PC-3 (cell line): ENCODE results near the gene ISCU.

Experiments used
- CTCF ChIP-seq: fragments of 300-600 bp; sonication (generic); conservative IDR thresholded peaks from 2 replicates; pipeline ENCODE4 v1.5.1; 2017; ENCODE audit warnings: antibody characterized with exemption, low read depth, mild to moderate bottlenecking, low read length
- EZH2 ChIP-seq: fragments of 300-600 bp; sonication (generic); IDR thresholded peaks from one replicate; pipeline ENCODE4 v1.6.1; 2017; ENCODE audit warnings: antibody characterized with exemption, mild to moderate bottlenecking, low read length; ENCODE audit not compliant: unreplicated experiment
- EZH2phosphoT487 ChIP-seq: fragments of 300-600 bp; sonication (generic); IDR thresholded peaks from 2 replicates; pipeline ENCODE4 v1.6.1; 2018; ENCODE audit warnings: mild to moderate bottlenecking, antibody characterized with exemption, low read length, borderline replicate concordance

GRCh38 chr12:108602209-108602705, 39.9 kb downstream of the ISCU start:
- TF ChIP-seq CTCF (no peak), EZH2 (no peak), EZH2phosphoT487 (no peak)
